Measurements from ENCODE around the gene MAP7.

DNA sequence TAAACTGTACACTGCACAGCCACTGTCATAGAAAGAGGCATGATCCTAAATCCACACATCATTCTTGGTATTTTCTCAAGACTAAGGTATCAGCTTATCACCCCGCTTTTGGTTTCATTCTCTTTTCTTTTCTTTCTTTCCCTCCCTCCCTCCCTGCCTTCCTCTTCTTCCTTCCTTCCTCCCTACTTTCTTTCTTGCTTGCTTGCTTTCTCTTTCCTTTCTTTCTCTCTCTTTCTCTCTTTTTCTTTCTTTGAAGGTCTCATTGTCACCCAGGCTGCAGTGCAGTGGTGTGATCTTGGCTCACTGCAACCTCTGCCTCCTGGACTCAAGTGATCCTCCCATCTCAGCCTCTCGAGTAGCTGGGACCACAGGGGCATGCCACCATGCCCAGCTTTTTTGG, 81.1 kb downstream of the MAP7 start:
- no peak for TF ChIP-seq POLR2A (IDR thresholded peaks at IDR 0.05; ENCODE audit: extremely low read depth, insufficient read length)
- TF ChIP-seq, protein P1, sequence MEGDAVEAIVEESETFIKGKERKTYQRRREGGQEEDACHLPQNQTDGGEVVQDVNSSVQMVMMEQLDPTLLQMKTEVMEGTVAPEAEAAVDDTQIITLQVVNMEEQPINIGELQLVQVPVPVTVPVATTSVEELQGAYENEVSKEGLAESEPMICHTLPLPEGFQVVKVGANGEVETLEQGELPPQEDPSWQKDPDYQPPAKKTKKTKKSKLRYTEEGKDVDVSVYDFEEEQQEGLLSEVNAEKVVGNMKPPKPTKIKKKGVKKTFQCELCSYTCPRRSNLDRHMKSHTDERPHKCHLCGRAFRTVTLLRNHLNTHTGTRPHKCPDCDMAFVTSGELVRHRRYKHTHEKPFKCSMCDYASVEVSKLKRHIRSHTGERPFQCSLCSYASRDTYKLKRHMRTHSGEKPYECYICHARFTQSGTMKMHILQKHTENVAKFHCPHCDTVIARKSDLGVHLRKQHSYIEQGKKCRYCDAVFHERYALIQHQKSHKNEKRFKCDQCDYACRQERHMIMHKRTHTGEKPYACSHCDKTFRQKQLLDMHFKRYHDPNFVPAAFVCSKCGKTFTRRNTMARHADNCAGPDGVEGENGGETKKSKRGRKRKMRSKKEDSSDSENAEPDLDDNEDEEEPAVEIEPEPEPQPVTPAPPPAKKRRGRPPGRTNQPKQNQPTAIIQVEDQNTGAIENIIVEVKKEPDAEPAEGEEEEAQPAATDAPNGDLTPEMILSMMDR (IDR thresholded peaks at IDR 0.05; ENCODE audit: low read depth, low read length): no peak

All from NB4 (cell line).